Sigmoid colon (tissue), 4 donors: ENCODE data around the gene GRM8.

Experiments
- POLR2A ChIP-seq, 2 donors: fragments of 450-650 bp; IDR thresholded peaks; one replicate each; pipeline ENCODE4 v1.6.1; 2016; ENCODE audit warnings: antibody characterized with exemption in 2 of 2, mild to moderate bottlenecking in 2 of 2, moderate library complexity in 2 of 2
- POLR2AphosphoS5 ChIP-seq, 4 donors: sonication (generic); formaldehyde crosslinking; IDR thresholded peaks; one replicate each; pipeline ENCODE4 v1.6.1; 2017; ENCODE audit warnings: antibody characterized with exemption in 4 of 4
- TF ChIP-seq, protein P1 (sequence below), 4 experiments: fragments of 450-650 bp in 3 of 4; fragments of 200-600 bp in 1 of 4; IDR thresholded peaks; one replicate each; pipeline ENCODE4 v1.5.1; 2016 to 2019; ENCODE audit warnings: antibody characterized with exemption in 4 of 4, mild to moderate bottlenecking in 3 of 4, moderate library complexity in 2 of 4

DNA sequence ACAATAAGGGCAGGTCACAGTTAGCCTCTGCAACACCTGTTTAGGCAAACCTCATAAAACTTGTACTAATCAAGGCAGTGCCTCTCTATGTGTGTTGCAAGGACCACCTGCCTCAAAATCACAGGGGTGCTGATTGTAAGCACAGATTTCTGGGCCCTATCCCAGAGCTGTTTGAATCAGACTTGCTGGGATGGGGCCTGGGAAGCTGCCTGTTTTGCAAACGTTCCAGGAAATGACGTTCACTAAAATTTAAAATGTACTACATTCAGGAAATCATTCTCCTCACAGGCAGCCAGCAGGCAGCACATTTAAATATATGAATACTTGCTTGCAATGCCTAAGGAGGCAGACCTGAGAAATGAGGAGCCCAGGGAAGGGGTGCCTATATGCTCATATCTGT is 4.3 kb upstream of the GRM8 start:
- TF ChIP-seq, protein P1, sequence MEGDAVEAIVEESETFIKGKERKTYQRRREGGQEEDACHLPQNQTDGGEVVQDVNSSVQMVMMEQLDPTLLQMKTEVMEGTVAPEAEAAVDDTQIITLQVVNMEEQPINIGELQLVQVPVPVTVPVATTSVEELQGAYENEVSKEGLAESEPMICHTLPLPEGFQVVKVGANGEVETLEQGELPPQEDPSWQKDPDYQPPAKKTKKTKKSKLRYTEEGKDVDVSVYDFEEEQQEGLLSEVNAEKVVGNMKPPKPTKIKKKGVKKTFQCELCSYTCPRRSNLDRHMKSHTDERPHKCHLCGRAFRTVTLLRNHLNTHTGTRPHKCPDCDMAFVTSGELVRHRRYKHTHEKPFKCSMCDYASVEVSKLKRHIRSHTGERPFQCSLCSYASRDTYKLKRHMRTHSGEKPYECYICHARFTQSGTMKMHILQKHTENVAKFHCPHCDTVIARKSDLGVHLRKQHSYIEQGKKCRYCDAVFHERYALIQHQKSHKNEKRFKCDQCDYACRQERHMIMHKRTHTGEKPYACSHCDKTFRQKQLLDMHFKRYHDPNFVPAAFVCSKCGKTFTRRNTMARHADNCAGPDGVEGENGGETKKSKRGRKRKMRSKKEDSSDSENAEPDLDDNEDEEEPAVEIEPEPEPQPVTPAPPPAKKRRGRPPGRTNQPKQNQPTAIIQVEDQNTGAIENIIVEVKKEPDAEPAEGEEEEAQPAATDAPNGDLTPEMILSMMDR (IDR thresholded peaks at IDR 0.05): no peak
- no peak for TF ChIP-seq POLR2A (IDR thresholded peaks at IDR 0.05)
- no peak for TF ChIP-seq POLR2AphosphoS5 (IDR thresholded peaks at IDR 0.05)
